A204.1 (cell line): ENCODE results near the gene SLC2A9.

Source experiments
- FAIRE-seq: peaks from 2 replicates; lab custom pipeline; 2012; peaks lifted over from hg19 to GRCh38; lab: Jason Lieb, UNC

SLC2A9 gene

GRCh38 chr4:10019521-10020051 is 1.7 kb downstream of the SLC2A9 start:
- no peak for FAIRE-seq

- FAIRE-seq = no peak
These were observed 2.4 kb downstream of the SLC2A9 start for GRCh38 chr4:10018818-10019461.

- no peak for FAIRE-seq
These were observed 4.0 kb downstream of the SLC2A9 start for GRCh38 chr4:10017037-10017893.

- FAIRE-seq = no peak
These were observed 5.1 kb downstream of the SLC2A9 start for GRCh38 chr4:10016169-10016568.

GRCh38 chr4:10015140-10015753 is 6.0 kb downstream of the SLC2A9 start:
- FAIRE-seq = no peak

- FAIRE-seq = no peak
These were observed 7.6 kb downstream of the SLC2A9 start for GRCh38 chr4:10013722-10014121.

- no peak for FAIRE-seq
These were observed 9.4 kb downstream of the SLC2A9 start for GRCh38 chr4:10011885-10012284.

- no peak for FAIRE-seq
These were observed 10.0 kb downstream of the SLC2A9 start for GRCh38 chr4:10011277-10011676.

GRCh38 chr4:10009861-10010500 is 11.3 kb downstream of the SLC2A9 start:
- FAIRE-seq = no peak

- no peak for FAIRE-seq
These were observed 12.7 kb downstream of the SLC2A9 start for GRCh38 chr4:10008609-10009005.

GRCh38 chr4:10007793-10008608 is 13.3 kb downstream of the SLC2A9 start:
- FAIRE-seq = no peak

- no peak for FAIRE-seq
These were observed 13.9 kb downstream of the SLC2A9 start for GRCh38 chr4:10007436-10007740.

- no peak for FAIRE-seq
These were observed 14.5 kb downstream of the SLC2A9 start for GRCh38 chr4:10006601-10007435.

GRCh38 chr4:10006231-10006600 is 15.1 kb downstream of the SLC2A9 start:
- no peak for FAIRE-seq

GRCh38 chr4:10005632-10006031 is 15.7 kb downstream of the SLC2A9 start:
- FAIRE-seq = no peak

GRCh38 chr4:10003666-10004065 is 17.6 kb downstream of the SLC2A9 start:
- no peak for FAIRE-seq

GRCh38 chr4:10002278-10002677 is 19.0 kb downstream of the SLC2A9 start:
- FAIRE-seq = no peak

- FAIRE-seq = no peak
These were observed 19.5 kb downstream of the SLC2A9 start for GRCh38 chr4:10001757-10002156.

GRCh38 chr4:9999956-10000561 is 21.2 kb downstream of the SLC2A9 start:
- no peak for FAIRE-seq

GRCh38 chr4:9997886-9998285 is 23.4 kb downstream of the SLC2A9 start:
- FAIRE-seq = no peak
